Measurements from ENCODE around the gene TANC1. TPM values are rescaled to one million over a fixed set of nuclear protein-coding genes. Genes with fewer than 3 reads are reported as not detected.

The TANC1 gene
- total RNA-seq, 1 experiment from 2014 or later = 2.5 TPM

GRCh38 chr2:159053161-159054031 is 85.0 kb downstream of the TANC1 start:
- Mint-ChIP-seq H3K4me1 (peaks cover 5 to 6% of the 10 kb centered on the region in 2 experiments), H3K27ac (no peak overlapping the region)

More at GRCh38 chr2:159053161-159054031, 85.0 kb downstream of the TANC1 start:
- Histone ChIP-seq H2BK12ac (ENCODE audit: insufficient read length, low read depth, low read length) (no peak overlapping the region), H2AFZ (ENCODE audit: low read length) (no peak overlapping the region), H3K9ac (ENCODE audit: extremely low read depth, insufficient read length, low read length) (no peak overlapping the region), H2BK120ac (ENCODE audit: low read depth, low read length, poor library complexity, severe bottlenecking) (no peak overlapping the region), H4K20me1 (ENCODE audit: control insufficient read depth, insufficient read depth, insufficient read length) (no peaks in the 10 kb centered on the region), H3K9me3 (ENCODE audit: control insufficient read depth, low read depth, low read length) (no peaks in the 10 kb centered on the region), H4K5ac (ENCODE audit: insufficient read length, low read depth, low read length) (no peak overlapping the region), H2BK15ac (ENCODE audit: low read depth, low read length) (no peak overlapping the region), H3K79me1 (ENCODE audit: insufficient read depth, low read depth, low read length, poor library complexity, severe bottlenecking) (no peaks in the 10 kb centered on the region), H3K23me2 (ENCODE audit: insufficient read length, low read depth, low read length, poor library complexity, severe bottlenecking) (no peaks in the 10 kb centered on the region), H3K56ac (ENCODE audit: insufficient read length, low read depth, low read length) (no peak overlapping the region), H4K91ac (ENCODE audit: insufficient read length, low read depth, low read length) (no peak overlapping the region), H2AK5ac (ENCODE audit: insufficient read length, low read length) (no peak overlapping the region), H3K4me1 (ENCODE audit: insufficient read depth, low read length) (0 out of 2 replicates have a peak, but pooled peaks cover 2% of the 10 kb centered on the region), H3K4me2 (ENCODE audit: insufficient read depth, insufficient read length, low read length) (no peak overlapping the region), H3K23ac (ENCODE audit: insufficient read length, low read depth, low read length) (no peak overlapping the region), H2BK20ac (ENCODE audit: low read depth, low read length, poor library complexity, severe bottlenecking) (no peak overlapping the region), H3T11ph (ENCODE audit: low read length) (no peak overlapping the region), H2BK5ac (ENCODE audit: insufficient read length, low read length) (no peak overlapping the region), H3K27ac (ENCODE audit: insufficient read length, low read depth, low read length) (no peak overlapping the region), H3K79me2 (ENCODE audit: insufficient read depth, low read length) (no peaks in the 10 kb centered on the region), H3K14ac (ENCODE audit: insufficient read depth, low read length) (no peak overlapping the region), H3K27me3 (ENCODE audit: insufficient read depth, low read length) (no peaks in the 10 kb centered on the region), H3K4ac (ENCODE audit: low read depth, low read length) (no peak overlapping the region), H3K18ac (ENCODE audit: insufficient read length, low read depth, low read length) (no peak overlapping the region), H4K8ac (replicated peaks; ENCODE audit: insufficient read length, low read depth, low read length) (no peak overlapping the region)
- Mint-ChIP-seq H3K4me3 (no peak overlapping the region), H3K9me3 (no peaks in the 10 kb centered on the region), H3K27me3 (ENCODE audit: low read depth) (no peaks in the 10 kb centered on the region; the same call in 1 of the 2 replicates), H3K36me3 (ENCODE audit: insufficient read depth in 1 of 3, low read depth in 3 of 3) (no peaks in the 10 kb centered on the region)
- DNase-seq = no peak
- no peak for TF ChIP-seq CTCF (conservative IDR thresholded peaks at IDR 0.05)
- no CpG with 5 or more reads among the region's 3 CpGs for WGBS (ENCODE audit: extremely low coverage, insufficient read length, low lambda C conversion rate)
